NCI-H2081 (cell line): ENCODE measurements around the gene OIP5.
"Not testable (repeated sequence)": the region's sequence is repeated elsewhere in the genome, so short reads cannot be mapped to it uniquely, and the experiment has no call there.

Source experiments
- DNase-seq, 2 experiments: peaks; one replicate each; lab custom pipeline; 2025; lab: John Stamatoyannopoulos, UW

The OIP5 gene

DNA sequence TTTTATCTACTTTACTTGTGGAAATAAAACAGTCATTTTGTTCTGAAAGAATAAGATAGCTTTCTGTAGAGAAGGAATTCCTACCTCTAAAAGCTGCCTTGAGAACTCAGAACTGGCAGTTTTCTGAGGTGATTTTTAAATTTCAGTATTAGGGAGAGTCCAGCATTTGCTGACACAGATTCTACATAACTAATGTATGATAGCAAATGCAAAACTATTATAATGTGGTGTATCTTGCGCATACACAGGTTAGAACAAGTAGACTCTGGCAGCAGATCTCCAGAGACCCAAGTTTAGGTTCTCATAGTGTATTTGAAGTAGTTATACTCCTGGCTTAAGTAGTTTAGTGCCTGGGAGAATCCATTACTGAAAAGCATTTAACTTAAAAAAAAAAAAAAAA lies 30.8 kb downstream of the OIP5 start:
- DNase-seq = no peak

DNA sequence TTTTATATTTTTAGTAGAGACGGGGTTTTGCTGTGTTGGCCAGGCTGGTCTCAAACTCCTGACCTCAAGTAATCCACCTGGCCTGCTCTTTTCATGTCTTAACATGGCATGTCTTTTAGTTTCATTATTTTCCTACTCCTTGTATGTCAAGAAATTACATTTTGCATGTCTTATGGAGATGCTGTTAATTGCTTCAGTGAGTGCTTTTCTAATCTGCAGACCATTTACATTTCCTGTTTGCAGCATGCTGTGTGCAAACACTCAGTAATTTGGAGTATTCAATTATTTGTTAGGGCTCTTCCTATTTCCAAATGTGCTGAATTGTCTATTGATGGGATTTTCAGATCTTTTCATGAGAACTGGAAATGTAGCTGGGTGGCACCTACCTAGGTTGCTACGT lies 31.3 kb downstream of the OIP5 start:
- peak in 1 of 2 experiments; percentile 17 for DNase-seq

DNA sequence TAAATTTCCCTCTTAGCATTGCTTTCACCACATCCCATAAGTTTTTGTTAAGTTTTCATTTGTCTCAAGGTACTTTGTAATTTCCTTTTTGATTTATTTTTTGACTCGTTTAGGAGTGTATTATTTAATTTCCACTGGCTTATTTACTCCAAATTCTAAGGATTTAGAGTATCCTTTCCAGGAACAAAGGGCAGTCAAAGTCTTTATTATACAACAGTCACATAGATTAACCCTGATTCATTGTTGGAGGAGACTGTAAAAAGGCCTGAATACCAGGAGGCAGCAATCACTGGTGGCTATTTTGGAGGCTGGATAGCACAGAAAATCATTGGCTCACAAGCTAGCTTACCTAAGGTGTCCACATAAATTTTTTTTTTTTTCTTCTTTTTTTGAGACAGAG lies 39.9 kb downstream of the OIP5 start:
- no peak for DNase-seq

DNA sequence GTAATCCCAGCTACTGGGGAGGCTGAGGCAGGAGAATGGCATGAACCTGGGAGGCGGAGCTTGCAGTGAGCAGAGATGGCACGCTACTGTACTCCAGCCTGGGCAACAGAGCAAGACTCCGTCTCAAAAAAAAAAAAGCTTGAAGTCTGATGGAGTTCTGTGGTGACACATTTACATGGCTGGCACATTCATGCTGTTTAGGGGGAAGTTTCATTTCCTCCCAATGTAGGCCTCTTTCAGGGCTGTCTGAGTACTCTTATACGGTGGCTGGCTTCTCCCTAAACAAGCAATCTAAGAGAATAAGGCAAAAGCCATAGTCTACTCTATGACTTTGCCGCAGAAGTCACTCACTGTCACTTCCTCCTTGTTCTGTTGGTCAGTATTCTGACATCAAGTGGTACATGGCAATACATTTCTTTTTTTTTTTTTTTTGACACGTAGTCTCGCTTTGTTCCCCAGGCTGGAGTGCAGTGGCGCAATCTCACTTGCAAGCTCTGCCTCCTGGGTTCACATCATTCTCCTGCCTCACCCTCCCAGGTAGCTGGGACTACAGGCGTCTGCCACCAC lies 41.2 kb downstream of the OIP5 start:
- DNase-seq = no peak

DNA sequence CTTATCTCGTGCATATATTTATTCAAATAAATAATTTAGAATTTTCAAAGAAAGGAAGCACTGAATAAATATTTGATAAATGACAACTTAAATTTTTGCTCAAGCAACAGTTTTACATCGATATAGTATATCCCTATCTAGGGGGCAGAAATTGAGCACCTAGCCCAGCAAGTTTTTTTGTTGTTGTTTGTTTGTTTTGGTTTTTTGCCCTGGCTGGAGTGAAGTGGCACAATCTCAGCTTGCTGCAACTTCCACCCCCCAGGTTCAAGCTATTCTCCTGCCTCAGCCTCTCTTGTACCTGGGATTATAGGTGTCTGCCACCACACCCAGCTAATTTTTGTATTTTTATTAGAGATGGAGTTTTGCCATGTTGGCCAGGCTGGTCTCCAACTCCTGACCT lies 42.4 kb downstream of the OIP5 start:
- DNase-seq = no peak

DNA sequence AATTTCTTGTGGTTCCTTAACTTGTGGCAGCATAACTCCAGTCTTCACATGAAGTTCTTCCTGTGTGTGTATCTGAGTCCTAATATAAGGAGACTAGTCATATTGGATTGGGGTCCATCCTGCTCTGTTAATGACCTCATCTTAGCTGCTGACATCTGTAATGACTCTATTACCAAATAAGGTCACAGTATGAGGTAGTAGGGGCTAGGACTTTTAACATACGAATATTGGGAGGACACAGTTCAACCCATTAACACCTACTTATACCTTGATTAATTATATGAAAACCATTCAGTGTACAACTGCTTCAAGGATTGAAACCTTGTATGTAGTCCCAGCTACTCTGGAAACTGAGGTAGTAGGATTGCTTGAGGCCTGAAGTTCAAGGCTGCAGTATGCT lies 43.9 kb downstream of the OIP5 start:
- DNase-seq = no peak

DNA sequence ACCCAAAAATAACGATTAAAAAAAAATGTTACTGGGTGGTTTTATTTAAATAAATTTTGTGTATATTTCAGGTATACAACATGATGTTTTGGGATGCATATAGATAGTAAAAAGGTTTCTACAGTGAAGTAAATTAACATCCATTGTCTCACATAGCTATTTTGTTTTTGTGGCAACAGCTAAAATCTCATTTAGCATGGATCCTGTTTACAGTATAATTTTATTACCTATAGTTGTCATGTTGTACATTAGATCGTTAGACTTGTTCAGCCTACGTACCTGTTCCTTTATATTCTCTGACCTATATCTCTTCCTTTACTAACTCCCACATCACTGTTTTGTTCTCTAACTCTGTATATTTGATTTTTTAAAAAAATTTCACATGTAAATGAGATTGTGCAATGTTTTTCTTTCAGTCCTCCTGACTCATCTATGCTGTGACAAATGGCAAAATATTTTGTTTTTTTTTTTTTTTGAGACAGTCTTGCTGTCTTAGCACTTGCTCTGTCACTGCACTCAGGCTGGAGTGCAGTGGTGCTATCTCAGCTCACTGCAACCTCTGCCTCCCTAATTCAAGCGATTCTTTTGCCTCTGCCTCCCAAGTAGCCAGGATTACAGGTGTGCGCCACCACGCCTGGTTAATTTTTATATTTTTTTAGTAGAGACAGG lies 45.6 kb downstream of the OIP5 start:
- no peak for DNase-seq

DNA sequence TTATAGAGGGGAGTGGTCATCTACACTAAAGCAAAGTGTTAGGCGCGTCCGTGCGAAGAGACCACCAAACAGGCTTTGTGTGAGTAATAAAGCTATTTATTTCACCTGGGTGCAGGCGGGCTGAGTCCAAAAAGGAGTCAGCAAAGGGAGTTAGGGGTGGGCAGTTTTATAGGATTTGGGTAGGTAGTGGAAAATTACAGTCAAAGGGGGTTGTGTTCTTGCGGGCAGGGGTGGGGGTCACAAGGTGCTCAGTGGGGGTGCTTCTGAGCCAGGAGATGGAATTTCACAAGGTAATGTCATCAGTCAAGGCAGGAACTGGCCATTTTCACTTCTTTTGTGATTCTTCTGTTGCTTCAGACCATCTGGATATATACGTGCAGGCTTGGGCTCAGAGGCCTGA lies 47.1 kb downstream of the OIP5 start:
- no peak for DNase-seq

DNA sequence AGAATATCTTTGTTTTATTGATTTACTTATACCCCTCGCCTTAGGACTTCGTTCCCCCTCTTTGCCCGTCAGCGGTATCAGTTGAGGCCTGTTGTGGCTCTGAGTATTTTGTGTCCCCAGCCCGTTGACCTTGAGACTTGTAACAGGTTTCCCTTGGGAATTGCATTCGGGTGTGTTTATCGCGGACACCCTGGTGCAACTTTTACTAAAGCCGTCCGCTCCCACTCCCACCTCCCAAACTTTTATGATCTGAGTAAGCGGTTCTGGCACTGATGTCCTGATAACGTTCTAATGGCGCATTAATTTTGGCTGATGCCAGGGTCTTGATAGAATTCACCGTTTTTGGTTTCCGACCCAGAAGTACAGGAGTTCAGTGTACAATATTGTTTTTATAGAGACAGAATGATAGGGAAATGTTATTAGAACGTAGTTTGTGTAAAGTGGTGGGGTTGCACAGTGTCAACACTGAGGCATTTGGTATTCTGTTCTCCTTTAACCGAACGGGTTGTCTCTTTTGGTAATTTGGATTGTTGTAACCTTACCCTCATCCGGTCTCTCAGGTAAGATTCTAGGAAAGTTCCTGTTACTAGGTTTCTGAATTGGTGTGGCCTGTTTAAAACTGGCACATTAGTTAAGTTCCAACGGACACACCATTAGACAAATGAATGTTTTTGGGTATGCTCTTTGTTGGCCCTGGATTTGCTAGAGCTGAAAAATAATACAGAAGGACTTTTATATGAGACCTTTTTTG lies 47.8 kb downstream of the OIP5 start:
- DNase-seq = peak; percentile 11 to 19

DNA sequence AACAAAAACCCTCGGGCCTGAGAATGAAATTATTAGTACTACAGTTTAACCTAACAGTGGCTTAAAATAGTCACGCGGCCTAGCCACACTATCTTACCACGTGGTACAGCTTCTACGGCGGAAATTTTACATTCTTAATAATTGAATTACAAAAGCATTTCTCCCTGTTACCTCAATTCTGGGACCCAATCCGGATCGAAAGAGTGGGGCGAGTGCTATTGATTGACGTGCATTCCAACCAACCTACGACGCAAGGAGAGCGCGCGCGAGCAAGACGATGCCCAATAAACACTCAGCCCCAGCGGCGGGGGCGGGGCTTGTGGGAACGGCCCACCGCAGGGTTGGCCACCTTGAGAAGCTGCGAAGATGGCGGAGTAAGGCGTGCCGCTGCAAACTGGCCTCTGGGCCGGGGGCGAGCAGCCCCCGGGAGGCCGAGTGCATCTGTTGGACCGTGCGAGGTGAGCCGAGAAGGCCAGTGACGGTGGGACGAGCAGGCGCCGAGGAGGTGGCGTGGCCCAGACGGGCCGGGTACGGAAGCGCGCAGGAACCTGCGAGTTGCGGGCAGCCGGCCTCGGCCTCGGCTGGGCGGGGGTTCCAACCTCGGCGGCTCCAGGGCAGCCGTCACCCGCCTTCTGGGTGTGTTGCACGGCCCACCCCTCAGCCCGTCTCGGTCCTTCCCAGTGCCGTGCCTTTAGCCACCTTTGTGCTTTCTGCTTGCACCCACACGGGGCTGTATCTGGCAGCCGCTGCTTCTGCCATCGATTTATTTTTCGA lies 48.6 kb downstream of the OIP5 start:
- DNase-seq = peak; percentile 98 to 99

DNA sequence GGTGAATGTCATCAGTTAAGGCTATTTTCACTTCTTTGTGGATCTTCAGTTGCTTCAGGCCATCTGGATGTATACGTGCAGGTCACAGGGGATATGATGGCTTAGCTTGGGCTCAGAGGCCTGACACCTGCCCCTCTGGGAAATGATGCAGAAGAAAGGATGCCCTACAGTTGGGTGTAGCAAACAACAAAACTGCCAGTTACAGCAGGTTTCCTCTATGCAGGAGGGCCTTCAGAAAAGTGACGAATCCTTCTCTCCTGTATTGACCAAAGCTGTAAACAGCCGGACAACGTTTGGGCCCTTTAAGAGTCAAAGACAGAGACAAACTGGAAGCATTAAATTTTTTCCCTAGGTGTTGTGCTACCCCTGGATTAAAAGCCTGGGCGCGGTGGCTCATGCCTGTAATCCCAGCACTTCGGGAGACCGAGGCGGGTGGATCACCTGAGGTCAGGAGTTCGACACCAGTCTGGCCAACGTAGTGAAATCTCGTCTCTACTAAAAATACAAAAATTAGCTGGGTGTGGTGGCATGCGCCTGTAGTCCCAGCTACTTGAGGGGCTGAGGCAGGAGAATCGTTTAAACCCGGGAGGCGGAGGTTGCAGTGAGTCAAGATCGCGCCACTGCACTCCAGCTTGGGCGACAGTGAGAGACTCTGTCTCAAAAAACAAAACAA lies 49.3 kb downstream of the OIP5 start:
- DNase-seq = peak in 1 of 2 experiments; percentile 9

DNA sequence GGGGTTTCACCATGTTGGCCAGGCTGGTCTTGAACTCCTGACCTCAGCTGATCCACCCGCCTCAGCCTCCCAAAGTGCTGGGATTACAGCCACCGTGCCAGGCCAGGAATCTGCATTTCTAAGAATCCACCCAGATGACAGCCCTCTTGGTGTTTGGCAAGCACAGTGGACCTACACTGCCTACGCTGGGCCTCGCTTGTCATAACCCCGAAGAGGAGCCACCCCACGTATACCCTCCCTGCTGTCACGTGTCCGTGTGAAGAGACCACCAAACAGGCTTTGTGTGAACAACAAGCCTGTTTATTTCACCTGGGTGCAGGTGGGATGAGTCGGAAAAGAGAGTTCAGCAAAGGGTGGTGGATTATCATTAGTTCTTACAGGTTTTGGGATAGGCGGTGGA lies 50.0 kb downstream of the OIP5 start:
- DNase-seq = not testable (repeated sequence)

DNA sequence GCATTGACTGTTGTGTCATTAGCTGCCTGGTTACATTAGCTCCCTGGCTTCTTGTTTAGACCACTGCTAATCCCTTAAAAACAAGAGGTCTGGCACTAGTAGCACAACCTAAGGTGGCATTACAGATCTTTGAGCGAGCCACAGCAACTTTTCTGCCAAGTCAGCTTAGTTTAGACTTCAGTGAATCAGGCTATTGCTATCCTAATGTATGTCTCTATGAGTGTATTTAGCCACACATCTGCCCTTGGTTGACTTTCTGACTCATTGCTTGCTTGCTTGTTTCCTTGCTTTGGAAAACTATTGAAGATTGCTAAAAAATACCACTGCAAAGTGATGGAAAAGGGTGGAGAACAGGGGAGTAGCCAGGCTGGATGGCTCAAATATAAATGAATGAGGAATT lies 51.2 kb downstream of the OIP5 start:
- no peak for DNase-seq

DNA sequence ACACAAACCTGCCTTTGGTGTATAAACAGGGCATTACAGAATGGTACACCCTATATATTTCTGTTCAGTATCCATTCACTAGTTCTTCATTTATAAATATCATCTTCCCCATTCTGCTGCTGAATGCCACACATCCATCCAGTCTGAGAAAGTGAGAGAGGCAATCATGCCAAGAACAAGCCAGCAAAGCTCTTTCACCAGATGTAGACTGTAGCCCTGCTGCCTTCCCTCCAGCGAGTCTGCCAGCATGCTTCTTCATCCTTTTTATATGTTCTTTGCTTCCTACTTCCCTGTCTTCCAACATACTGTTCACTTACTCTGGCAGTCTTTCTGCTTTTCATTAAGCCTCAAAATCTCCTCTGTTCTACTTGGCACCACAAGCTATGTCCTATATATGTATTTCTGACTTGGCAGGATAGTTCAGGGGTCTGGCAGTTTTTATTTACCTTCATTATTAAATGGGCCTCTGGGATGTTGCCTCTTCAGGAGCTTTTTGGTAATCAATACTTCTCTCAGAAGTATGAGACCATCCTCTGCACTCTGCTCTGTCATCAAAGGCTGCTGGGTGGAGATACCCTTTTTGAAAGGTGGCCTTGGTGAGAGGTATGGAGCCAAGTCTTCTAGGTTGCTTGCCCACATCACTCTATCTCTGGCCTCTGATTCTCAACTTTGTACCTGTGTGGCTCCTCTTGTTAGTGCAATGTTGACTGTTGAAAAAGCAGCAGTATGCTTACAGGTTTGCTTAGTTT lies 52.7 kb downstream of the OIP5 start:
- no peak for DNase-seq

DNA sequence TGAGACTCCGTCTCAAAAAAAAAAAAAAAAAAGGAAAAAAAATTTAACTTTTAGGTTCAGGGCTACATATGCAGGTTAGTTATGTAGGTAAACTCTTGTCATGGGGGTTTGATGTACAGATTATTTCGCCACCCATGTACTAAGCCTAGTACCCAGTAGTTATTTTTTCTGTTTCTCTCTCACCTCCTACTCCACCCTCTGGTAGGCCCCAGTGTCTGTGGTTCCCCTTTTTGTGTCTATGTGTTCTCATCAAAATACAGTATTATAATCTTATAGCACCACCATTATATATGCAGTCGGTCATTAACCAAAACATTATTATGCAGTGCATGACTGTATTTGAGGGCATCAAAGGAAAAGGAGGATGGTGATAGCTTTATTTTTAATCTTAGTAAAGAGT lies 54.1 kb downstream of the OIP5 start:
- DNase-seq = no peak

DNA sequence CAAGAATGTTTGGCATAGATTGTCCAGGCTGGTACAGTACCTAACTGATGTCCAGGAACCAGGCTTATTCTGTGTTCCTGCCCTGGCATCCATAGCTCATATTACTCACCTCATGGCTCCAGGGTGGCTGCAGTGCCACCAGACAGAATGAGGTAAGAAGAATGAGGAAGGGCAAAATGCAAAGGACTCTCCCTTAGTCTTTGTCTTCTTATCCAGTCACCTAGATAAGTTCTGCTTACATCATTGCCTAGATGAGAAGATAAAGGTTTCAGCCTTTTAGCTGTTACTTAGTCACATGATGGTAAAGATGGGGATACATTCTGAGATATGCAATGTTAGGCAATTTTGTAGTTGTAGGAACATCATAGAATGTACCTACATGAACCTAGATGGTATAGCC lies 55.6 kb downstream of the OIP5 start:
- no peak for DNase-seq

DNA sequence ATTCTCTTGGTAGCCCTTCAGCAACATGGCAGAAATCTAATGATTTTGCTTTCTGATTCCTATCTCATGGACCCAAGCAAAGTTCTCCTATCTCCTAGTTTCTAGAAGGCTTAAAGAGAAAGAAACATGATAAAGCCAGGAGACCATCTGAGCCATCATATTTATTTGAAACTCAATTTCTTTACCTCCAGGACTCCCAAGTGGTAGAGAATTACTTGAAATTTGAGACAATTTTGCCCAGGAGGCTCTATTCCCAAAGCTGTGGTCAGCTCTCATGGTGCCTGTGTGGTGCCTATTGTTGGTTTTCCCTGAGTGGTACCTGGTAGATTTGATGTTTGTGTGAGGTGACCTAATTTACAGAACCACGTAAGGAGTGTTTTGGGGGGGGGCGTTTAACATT lies 62.5 kb downstream of the OIP5 start:
- DNase-seq = no peak

DNA sequence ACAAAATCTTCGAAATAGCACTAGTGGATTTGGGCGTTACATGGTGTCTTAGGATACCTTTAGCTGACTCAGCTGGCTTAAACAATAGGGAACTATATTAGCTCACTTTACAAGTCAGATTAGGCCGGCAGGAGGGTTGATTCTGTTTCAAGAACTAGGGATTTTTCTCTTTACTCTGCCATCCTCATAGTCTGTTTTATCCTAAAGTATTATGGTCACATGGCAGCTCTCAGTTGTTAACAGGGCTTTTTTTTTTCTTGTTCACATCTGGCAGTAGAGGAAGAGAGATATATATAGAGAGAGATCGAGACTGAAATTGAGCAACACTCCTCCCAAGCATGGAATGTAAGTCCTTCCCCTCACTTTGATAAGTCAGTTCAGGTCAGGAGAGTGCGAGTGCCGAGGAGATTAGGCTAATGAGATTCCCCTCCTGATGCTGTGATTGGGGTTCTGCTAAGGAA lies 68.5 kb downstream of the OIP5 start:
- no peak for DNase-seq

DNA sequence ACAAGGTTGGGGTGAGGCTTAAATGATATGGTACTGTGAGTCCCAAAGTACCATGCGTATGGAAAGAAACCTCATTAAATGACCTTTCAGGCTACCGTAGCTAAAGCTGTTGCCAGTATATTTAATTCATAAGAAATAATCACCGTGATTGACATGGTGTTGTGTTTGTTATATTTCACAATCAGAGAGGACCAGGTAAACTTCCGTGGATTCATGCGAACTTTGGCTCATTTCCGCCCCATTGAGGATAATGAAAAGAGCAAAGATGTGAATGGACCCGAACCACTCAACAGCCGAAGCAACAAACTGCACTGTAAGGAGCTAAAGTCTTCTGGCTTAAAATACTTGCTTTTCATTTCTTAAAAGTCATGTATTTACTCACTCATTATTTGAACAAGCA lies 69.8 kb downstream of the OIP5 start:
- no peak for DNase-seq

DNA sequence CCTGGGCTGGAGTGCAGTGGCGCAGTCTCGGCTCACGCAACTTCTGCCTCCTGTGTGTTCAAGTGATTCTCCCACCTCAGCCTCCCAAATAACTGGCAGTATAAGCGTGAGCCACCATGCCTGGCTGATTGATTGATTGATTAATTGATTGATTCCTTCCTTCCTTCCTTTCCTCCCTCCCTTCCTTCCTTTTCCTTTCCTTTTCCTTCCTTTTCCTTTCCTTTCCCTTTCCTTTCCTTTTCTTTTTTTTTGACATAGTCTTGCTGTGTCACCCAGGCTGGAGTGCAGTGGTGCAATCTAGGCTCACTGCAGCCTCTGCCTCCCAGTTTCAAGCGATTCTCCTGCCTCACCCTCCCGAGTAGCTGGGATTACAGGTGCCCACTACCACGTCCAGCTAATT lies 71.5 kb downstream of the OIP5 start:
- not testable (repeated sequence) for DNase-seq

DNA sequence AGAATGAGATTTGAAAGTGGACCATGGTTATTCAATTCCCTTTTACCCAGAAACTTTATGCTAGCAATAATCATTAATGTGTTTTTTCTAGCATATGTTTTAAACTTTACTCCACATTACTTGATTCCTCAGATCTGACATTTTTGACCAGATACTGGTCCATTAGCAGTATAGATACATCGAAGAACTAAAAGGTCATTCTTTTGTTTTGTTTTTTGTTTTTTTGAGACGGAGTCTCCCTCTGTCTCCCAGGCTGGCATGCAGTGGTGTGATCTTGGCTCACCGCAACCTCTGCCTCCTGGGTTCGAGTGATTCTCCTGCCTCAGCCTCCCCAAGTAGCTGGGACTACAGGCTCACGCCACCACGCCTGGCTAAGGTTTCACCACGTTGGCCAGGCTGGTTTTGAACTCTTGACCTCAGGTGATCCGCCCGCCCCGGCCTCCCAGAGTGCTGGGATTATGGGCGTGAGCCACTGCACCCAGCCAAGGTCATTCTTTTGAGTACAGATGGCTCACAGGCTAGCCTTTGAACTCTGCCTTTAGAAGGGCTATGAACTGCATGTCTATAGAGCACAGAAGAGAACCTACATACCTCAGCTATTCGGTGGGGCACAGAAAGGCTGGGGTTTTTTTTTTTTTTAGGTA lies 72.7 kb downstream of the OIP5 start:
- DNase-seq = no peak
